Activated naive CD4-positive, alpha-beta T cell treated with anti-CD3 and anti-CD28 coated beads for 36 hours (primary cell): Measurements from ENCODE around the gene DONSON. TPM values are rescaled to one million over a fixed set of nuclear protein-coding genes. Genes with fewer than 3 reads are reported as not detected.

Experiments
- CTCF ChIA-PET: fragments of 350-600 bp; sonication (Branson Sonifier 250); formaldehyde crosslinking; loops from one replicate; lab custom pipeline; 2021; ENCODE audit warnings: antibody characterized with exemption; lab: Charles Lee
- DNase-seq: peaks from one replicate; pipeline ENCODE4 v3.0.0-alpha.2; 2020
- H3K27ac Mint-ChIP-seq: one replicate; pipeline ENCODE4 v1.8.0; 2021; ENCODE audit warnings: mild to moderate bottlenecking, mixed read lengths
- H3K27me3 Mint-ChIP-seq: one replicate; pipeline ENCODE4 v1.8.0; 2021; ENCODE audit warnings: low read depth, mixed read lengths
- H3K36me3 Mint-ChIP-seq: one replicate; pipeline ENCODE4 v1.8.0; 2021; ENCODE audit warnings: low read depth, mixed read lengths
- H3K4me1 Mint-ChIP-seq: one replicate; pipeline ENCODE4 v1.8.0; 2021; ENCODE audit warnings: low read depth, mixed read lengths
- H3K4me3 Mint-ChIP-seq: one replicate; pipeline ENCODE4 v1.8.0; 2021; ENCODE audit warnings: mild to moderate bottlenecking, moderate library complexity, mixed read lengths
- H3K9me3 Mint-ChIP-seq: one replicate; pipeline ENCODE4 v1.8.0; 2021; ENCODE audit warnings: mixed read lengths
- intact Hi-C: fragments of 100-400 bp; cut with micrococcal nuclease; formaldehyde crosslinking; loops from one replicate; pipeline ENCODE4 v1.15.1; 2023
- total RNA-seq, 2 experiments: library from RNA; stranded (reverse); gene quantifications; one replicate each; pipeline ENCODE4 v1.2.3, GENCODE V29; 2021

Gene DONSON
- total RNA-seq, 2 experiments from 2014 or later = 35.6 to 42.4 TPM

DNA sequence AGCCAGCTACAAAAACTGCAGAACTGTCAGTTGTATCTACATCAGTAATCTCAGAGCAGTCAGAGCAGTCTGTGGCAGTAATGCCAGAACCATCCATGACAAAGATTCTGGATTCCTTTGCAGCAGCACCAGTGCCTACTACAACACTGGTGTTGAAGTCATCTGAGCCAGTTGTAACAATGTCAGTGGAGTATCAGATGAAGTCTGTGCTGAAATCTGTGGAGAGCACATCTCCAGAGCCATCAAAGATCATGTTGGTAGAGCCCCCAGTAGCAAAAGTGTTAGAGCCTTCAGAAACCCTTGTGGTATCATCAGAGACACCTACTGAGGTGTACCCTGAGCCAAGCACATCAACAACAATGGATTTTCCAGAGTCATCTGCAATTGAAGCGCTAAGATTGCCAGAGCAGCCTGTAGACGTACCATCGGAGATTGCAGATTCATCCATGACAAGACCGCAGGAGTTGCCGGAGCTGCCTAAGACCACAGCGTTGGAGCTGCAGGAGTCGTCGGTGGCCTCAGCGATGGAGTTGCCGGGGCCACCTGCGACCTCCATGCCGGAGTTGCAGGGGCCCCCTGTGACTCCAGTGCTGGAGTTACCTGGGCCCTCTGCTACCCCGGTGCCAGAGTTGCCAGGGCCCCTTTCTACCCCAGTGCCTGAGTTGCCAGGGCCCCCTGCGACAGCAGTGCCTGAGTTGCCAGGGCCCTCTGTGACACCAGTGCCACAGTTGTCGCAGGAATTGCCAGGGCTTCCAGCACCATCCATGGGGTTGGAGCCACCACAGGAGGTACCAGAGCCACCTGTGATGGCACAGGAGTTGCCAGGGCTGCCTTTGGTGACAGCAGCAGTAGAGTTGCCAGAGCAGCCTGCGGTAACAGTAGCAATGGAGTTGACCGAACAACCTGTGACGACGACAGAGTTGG is 38.4 kb downstream of the DONSON start:
- CTCF ChIA-PET = no interaction called here
- no peak for DNase-seq
- H3K4me1 Mint-ChIP-seq = peaks cover 44% of the 10 kb centered on the region
- no peak overlapping the region for H3K4me3 Mint-ChIP-seq
- H3K27me3 Mint-ChIP-seq = no peaks in the 10 kb centered on the region
- H3K36me3 Mint-ChIP-seq = peaks cover 60% of the 10 kb centered on the region
- intact Hi-C loops = no loop called here
- H3K27ac Mint-ChIP-seq = no peak overlapping the region
- no peaks in the 10 kb centered on the region for H3K9me3 Mint-ChIP-seq

DNA sequence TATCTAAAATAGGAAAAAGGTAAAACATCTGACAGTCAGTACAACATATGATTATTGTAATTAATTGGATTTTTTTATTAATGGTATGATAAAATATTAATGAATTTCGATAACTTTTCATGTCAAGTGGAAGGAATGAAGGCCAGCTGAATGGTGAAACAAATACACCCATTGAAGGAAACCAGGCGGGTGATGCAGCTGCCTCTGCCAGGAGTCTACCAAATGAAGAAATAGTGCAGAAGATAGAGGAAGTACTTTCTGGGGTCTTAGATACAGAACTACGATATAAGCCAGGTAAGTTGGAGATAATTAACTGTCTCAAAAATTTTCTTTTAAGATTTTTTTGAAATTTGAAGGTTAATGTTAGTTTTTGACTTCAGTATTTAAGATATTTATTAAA is 42.4 kb downstream of the DONSON start:
- Mint-ChIP-seq H3K27ac (peak overlapping the region; percentile 59), H3K4me3 (no peak overlapping the region), H3K27me3 (no peaks in the 10 kb centered on the region), H3K9me3 (no peaks in the 10 kb centered on the region), H3K36me3 (peaks cover 48% of the 10 kb centered on the region), H3K4me1 (peaks cover 22% of the 10 kb centered on the region)
- DNase-seq = no peak
- intact Hi-C loops = no loop called here
- CTCF ChIA-PET = interaction anchor here (1.1 to 1.6 kb wide), 2 partner anchors 26 to 60 kb away, joined by 4 to 6 read pairs; no protein-coding TSS in a partner anchor

GRCh38 chr21:33544451-33545195 is 43.9 kb downstream of the DONSON start:
- CTCF ChIA-PET = interaction anchor here (0.7 to 1.7 kb wide), 4 partner anchors 10 to 61 kb away, joined by 3 to 7 read pairs (median 4); no protein-coding TSS in a partner anchor
- intact Hi-C loops = loop anchor here (2.0 to 5.0 kb wide), 2 partner anchors 14 to 433 kb away; no protein-coding TSS in a partner anchor
- Mint-ChIP-seq H3K4me1 (peaks cover 33% of the 10 kb centered on the region), H3K36me3 (peaks cover 44% of the 10 kb centered on the region), H3K27ac (peak overlapping the region; percentile 99), H3K4me3 (peak overlapping the region; percentile 90), H3K9me3 (no peaks in the 10 kb centered on the region), H3K27me3 (no peaks in the 10 kb centered on the region)
- no peak for DNase-seq

- DNase-seq = peak; percentile 81
- no peaks in the 10 kb centered on the region for H3K27me3 Mint-ChIP-seq
- CTCF ChIA-PET = interaction anchor here (0.6 to 1.7 kb wide), 4 partner anchors 12 to 227 kb away, joined by 3 to 7 read pairs (median 3); partner anchors contain the start of gene DNAJC28
- H3K9me3 Mint-ChIP-seq = no peaks in the 10 kb centered on the region
- H3K27ac Mint-ChIP-seq = peak overlapping the region; percentile 99
- intact Hi-C loops = loop anchor here (1.0 to 5.0 kb wide), 6 partner anchors 15 to 817 kb away; partner anchors contain the start of gene DONSON
- peaks cover 43% of the 10 kb centered on the region for H3K36me3 Mint-ChIP-seq
- peak overlapping the region; percentile 90 for H3K4me3 Mint-ChIP-seq
- peaks cover 37% of the 10 kb centered on the region for H3K4me1 Mint-ChIP-seq
These were observed 44.9 kb downstream of the DONSON start for GRCh38 chr21:33543505-33544129.

DNA sequence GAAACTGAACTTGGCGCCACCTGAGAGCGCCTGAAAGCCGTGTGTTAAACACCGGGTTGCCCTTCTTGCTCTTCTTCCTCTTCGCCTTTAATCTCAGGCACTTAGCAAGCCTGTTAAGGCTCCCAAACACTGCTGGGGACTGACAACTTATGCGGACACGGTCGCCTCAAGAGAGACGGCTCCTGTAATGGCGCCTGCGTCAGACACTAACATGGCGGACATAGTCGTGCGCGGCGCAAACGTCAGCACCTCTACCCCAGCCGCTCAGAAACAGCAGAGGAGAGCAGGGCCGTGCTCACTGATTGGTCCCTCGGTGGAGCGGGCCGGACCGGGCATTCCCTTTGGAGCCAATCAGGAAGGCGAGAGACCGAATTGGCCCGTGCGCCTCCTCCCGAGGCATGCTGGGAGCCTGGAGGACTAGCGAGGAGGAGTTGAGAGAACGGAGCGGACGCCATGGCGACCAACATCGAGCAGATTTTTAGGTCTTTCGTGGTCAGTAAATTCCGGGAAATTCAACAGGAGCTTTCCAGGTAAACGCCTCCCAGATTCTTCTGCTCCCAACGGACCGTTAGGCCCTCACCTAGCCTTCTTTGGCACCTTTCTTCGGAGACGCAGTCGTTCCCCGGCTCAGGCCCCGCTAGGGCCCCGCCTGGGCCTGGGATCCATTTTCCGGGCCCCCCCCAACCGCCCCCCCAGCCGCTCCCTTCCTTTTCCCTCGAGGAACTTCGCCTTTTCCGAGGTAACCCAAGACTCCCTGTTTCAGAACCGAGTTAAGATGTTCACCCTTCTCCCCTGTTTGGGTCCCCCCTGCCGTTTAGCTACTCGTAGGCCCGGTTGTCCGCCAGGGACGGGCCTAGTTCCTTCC is 45.6 kb downstream of the DONSON start, which contains the start of gene SON:
Gene SON, plus strand, starts transcription at position 399 of the 865 bp plus-strand sequence. Its CDS starts 55 bp downstream, at position 454.
- Mint-ChIP-seq H3K27ac (peak within 1 kb of the TSS; percentile 99), H3K9me3 (no peaks in the 10 kb centered on the region), H3K36me3 (peaks cover 42% of the 10 kb centered on the region), H3K27me3 (no peaks in the 10 kb centered on the region), H3K4me1 (peaks cover 34% of the 10 kb centered on the region), H3K4me3 (peak within 1 kb of the TSS; percentile 90)
- intact Hi-C loops = loop anchor here (1.0 to 5.0 kb wide), 13 partner anchors 45 to 816 kb away; partner anchors contain the start of genes ATP5PO, CRYZL1, DNAJC28 and DONSON
- CTCF ChIA-PET = interaction anchor here (0.6 to 0.7 kb wide), 2 partner anchors 52 to 227 kb away, joined by 3 read pairs; partner anchors contain the start of gene DNAJC28
- DNase-seq = peak; percentile 99

GRCh38 chr21:33541756-33542639 is 46.5 kb downstream of the DONSON start, which contains the start of gene GART:
Gene GART (minus strand): TSS chr21:33542117. CDS start chr21:33539315, 2,802 bp downstream.
- H3K4me1 Mint-ChIP-seq = peaks cover 36% of the 10 kb centered on the region
- CTCF ChIA-PET = no interaction called here
- H3K36me3 Mint-ChIP-seq = peaks cover 51% of the 10 kb centered on the region
- peak within 1 kb of the TSS; percentile 90 for H3K4me3 Mint-ChIP-seq
- H3K27ac Mint-ChIP-seq = peak within 1 kb of the TSS; percentile 99
- H3K9me3 Mint-ChIP-seq = no peaks in the 10 kb centered on the region
- peak; percentile 84 for DNase-seq
- intact Hi-C loops = loop anchor here (1.0 to 5.0 kb wide), 11 partner anchors 51 to 815 kb away; partner anchors contain the start of genes ATP5PO, CRYZL1, DNAJC28 and TMEM50B
- no peaks in the 10 kb centered on the region for H3K27me3 Mint-ChIP-seq

DNA sequence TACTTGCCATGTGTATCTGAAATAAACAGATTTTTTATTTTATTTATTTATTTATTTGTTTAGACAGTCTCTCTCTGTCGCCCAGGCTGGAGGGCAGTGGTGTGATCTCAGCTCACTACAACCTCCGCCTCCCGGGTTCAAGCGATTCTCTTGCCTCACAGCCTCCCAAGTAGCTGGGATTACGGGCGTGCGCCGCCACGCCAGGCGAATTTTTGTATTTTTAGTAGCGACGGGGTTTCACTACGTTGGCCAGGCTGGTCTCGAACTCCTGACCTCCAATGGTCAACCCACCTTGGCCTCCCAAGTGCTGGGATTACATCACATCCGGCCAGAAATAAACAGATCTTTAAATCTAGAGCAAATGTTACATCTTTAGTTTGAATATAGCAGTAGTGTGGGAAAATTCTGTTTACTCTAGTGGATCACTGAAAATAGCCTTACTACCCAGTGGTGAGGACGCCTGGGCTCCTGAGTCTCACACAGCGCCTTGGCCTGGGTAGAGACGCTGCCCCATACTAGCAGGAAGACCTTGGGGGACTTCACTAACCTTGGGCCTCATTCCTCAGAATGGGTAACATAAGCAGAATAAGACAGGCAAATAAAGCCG is 47.3 kb downstream of the DONSON start:
- CTCF ChIA-PET = interaction anchor here (0.6 kb wide), 1 partner anchor 180 kb away, joined by 3 read pairs; no protein-coding TSS in a partner anchor
- Mint-ChIP-seq H3K27ac (peak overlapping the region; percentile 99), H3K4me3 (peak overlapping the region; percentile 90), H3K36me3 (peaks cover 54% of the 10 kb centered on the region), H3K27me3 (no peaks in the 10 kb centered on the region), H3K9me3 (no peaks in the 10 kb centered on the region), H3K4me1 (peaks cover 34% of the 10 kb centered on the region)
- intact Hi-C loops = loop anchor here (5.0 kb wide), 1 partner anchor 436 kb away; no protein-coding TSS in a partner anchor
- DNase-seq = peak; percentile 24

DNA sequence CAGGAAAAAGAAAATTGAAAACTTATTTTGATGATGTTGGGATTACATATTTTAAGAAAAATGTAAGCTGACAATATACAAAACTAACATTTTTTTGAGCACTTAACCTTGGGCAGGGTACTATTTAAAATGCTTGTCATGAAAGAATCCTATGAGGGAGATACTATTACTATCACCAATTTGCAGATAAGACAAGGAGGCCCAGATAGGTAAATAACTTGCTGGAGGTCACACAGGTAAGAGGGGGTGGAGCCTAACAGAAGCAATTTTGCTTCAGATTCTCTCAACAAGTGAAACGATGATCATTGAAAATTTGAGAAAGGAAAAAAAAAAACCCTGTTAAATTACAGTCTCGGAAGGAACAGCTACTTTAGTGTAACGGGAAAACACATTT is 47.8 kb downstream of the DONSON start:
- Mint-ChIP-seq H3K4me3 (peak overlapping the region; percentile 90), H3K27me3 (no peaks in the 10 kb centered on the region), H3K27ac (peak overlapping the region; percentile 71), H3K9me3 (no peaks in the 10 kb centered on the region), H3K4me1 (peaks cover 30% of the 10 kb centered on the region), H3K36me3 (peaks cover 53% of the 10 kb centered on the region)
- CTCF ChIA-PET = interaction anchor here (0.6 kb wide), 1 partner anchor 179 kb away, joined by 3 read pairs; no protein-coding TSS in a partner anchor
- intact Hi-C loops = loop anchor here (5.0 kb wide), 1 partner anchor 437 kb away; no protein-coding TSS in a partner anchor
- DNase-seq = no peak

GRCh38 chr21:33539616-33540015 is 48.9 kb downstream of the DONSON start:
- Mint-ChIP-seq H3K27ac (no peak overlapping the region), H3K27me3 (no peaks in the 10 kb centered on the region), H3K4me3 (no peak overlapping the region), H3K36me3 (peaks cover 60% of the 10 kb centered on the region), H3K9me3 (no peaks in the 10 kb centered on the region), H3K4me1 (peaks cover 25% of the 10 kb centered on the region)
- no peak for DNase-seq
- CTCF ChIA-PET = interaction anchor here (0.6 to 0.7 kb wide), 2 partner anchors 44 to 62 kb away, joined by 3 read pairs; no protein-coding TSS in a partner anchor
- intact Hi-C loops = loop anchor here (5.0 kb wide), 1 partner anchor 438 kb away; no protein-coding TSS in a partner anchor
